Measurements from ENCODE around the gene ZNF90. TPM values are rescaled to one million over a fixed set of nuclear protein-coding genes. Genes with fewer than 3 reads are reported as not detected.

Gene ZNF90
- polyA plus RNA-seq, 1 donor (not counting 4 experiments of a cell fraction or from before 2014, with no cell fraction given), result 5.8 TPM

DNA sequence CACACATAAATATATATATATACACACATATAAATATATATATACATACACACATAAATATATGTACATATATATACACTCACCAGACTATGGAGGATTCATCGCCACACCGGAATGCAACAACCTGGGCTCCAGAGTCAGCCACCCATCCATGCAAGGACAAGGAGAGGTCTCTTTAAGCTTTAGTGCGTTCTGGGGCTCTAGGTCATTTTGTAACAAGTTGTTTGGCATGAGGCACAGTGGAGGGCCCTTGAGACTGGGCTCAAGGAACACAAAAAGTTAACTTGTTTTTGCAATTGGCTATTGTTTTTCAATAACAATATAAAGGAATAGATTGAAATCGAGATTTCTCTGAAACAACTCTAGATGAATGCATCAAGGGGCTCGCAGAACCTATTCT, 4.9 kb upstream of the ZNF90 start:
- FAIRE-seq (no peak), DNase-seq (ENCODE audit: low read depth, low spot score) (no peak)
- Histone ChIP-seq H3K27me3 (ENCODE audit: control insufficient read depth, extremely low read depth, insufficient read depth, low read length) (no peaks in the 10 kb centered on the region), H3K79me2 (ENCODE audit: control insufficient read depth, insufficient read depth, low read length) (no peaks in the 10 kb centered on the region), H4K20me1 (ENCODE audit: control insufficient read depth, extremely low read depth, insufficient read depth, low read length) (no peaks in the 10 kb centered on the region), H3K9me3 (ENCODE audit: control insufficient read depth, low read depth, low read length) (no peaks in the 10 kb centered on the region), H3K4me1 (ENCODE audit: control insufficient read depth, extremely low read depth, insufficient read depth, low read length) (no peaks in the 10 kb centered on the region), H3K36me3 (ENCODE audit: control insufficient read depth in 2 of 2, extremely low read depth in 1 of 2, insufficient read depth in 2 of 2, low read length in 2 of 2) (no peaks in the 10 kb centered on the region), H3K9me1 (ENCODE audit: control insufficient read depth, extremely low read depth, insufficient read depth, low read length) (no peaks in the 10 kb centered on the region), H3K27ac (ENCODE audit: control insufficient read depth, insufficient read depth, low read length) (no peak overlapping the region), H3K4me2 (ENCODE audit: control insufficient read depth, extremely low read depth, insufficient read depth, low read depth, low read length) (no peak overlapping the region), H3K9ac (ENCODE audit: control insufficient read depth, extremely low read depth, insufficient read depth, low read length) (no peak overlapping the region), H2AFZ (ENCODE audit: control insufficient read depth, low read length) (no peak overlapping the region), H3K4me3 (ENCODE audit: control insufficient read depth in 2 of 3, extremely low read depth in 1 of 3, insufficient read depth in 2 of 3, low read depth in 1 of 3, low read length in 3 of 3) (no peak overlapping the region)
- dilution Hi-C loops (cut with MboI; ENCODE audit: extremely low pct_ligation_motif_present, low sequenced_read_pairs), result no loop called here
- no peak for TF ChIP-seq EZH2 (IDR thresholded peaks at IDR 0.05; ENCODE audit: low read length)
- TF ChIP-seq, protein P1, sequence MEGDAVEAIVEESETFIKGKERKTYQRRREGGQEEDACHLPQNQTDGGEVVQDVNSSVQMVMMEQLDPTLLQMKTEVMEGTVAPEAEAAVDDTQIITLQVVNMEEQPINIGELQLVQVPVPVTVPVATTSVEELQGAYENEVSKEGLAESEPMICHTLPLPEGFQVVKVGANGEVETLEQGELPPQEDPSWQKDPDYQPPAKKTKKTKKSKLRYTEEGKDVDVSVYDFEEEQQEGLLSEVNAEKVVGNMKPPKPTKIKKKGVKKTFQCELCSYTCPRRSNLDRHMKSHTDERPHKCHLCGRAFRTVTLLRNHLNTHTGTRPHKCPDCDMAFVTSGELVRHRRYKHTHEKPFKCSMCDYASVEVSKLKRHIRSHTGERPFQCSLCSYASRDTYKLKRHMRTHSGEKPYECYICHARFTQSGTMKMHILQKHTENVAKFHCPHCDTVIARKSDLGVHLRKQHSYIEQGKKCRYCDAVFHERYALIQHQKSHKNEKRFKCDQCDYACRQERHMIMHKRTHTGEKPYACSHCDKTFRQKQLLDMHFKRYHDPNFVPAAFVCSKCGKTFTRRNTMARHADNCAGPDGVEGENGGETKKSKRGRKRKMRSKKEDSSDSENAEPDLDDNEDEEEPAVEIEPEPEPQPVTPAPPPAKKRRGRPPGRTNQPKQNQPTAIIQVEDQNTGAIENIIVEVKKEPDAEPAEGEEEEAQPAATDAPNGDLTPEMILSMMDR (optimal IDR thresholded peaks at IDR 0.05 in 1 of 3, IDR thresholded peaks at IDR 0.05 in 1 of 3, conservative IDR thresholded peaks at IDR 0.05 in 1 of 3; ENCODE audit: extremely low read depth in 1 of 3, insufficient read depth in 2 of 3, low read length in 3 of 3), result no peak

DNA sequence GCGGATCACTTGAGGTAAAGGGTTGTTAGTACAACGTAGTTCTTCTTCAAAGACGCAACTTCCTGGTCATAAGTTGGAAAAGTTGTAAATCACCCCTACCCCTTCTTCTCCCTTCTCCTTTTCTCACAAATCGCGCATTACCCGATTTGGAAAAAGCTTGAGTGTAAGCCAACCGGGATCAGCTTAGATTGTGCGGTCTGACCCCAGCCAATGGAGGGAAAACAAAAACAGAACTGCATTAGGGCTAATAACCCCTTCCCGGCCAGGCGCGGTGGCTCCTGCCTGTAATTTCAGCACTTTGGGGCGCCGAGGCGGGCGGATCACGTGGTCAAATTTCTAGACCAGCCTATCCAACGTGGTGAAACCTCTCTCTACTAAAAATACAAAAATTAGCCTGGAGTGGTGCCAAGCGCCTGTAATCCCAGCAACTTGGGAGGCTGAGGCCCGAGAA, 806 bp downstream of the ZNF90 start:
- peak overlapping the region; percentile 85 for H3K4me2 ChIP-seq (ENCODE audit: control insufficient read depth, extremely low read depth, insufficient read depth, low read depth, low read length)

More for the DNA sequence above, 806 bp downstream of the ZNF90 start:
- H3K9ac ChIP-seq (ENCODE audit: control insufficient read depth, extremely low read depth, insufficient read depth, low read length), result peak overlapping the region; percentile 82
- peak overlapping the region; percentile 98 for H2AFZ ChIP-seq (ENCODE audit: control insufficient read depth, low read length)
- peaks cover under 1% of the 10 kb centered on the region for H3K9me3 ChIP-seq (ENCODE audit: control insufficient read depth, low read depth, low read length)
- peaks cover 0 to under 1% of the 10 kb centered on the region in 2 experiments for H3K36me3 ChIP-seq (ENCODE audit: control insufficient read depth in 2 of 2, extremely low read depth in 1 of 2, insufficient read depth in 2 of 2, low read length in 2 of 2)
- H3K79me2 ChIP-seq (ENCODE audit: control insufficient read depth, insufficient read depth, low read length), result peaks cover 34% of the 10 kb centered on the region
- H3K4me3 ChIP-seq (ENCODE audit: control insufficient read depth in 2 of 3, extremely low read depth in 1 of 3, insufficient read depth in 2 of 3, low read depth in 1 of 3, low read length in 3 of 3), result peak overlapping the region; percentile 64 to 87 (median 81)
- no peaks in the 10 kb centered on the region for H3K9me1 ChIP-seq (ENCODE audit: control insufficient read depth, extremely low read depth, insufficient read depth, low read length)
- no peaks in the 10 kb centered on the region for H3K27me3 ChIP-seq (ENCODE audit: control insufficient read depth, extremely low read depth, insufficient read depth, low read length)
- TF ChIP-seq, protein P1 (optimal IDR thresholded peaks at IDR 0.05 in 1 of 3, IDR thresholded peaks at IDR 0.05 in 1 of 3, conservative IDR thresholded peaks at IDR 0.05 in 1 of 3; ENCODE audit: extremely low read depth in 1 of 3, insufficient read depth in 2 of 3, low read length in 3 of 3), result no peak
- TF ChIP-seq EZH2 (IDR thresholded peaks at IDR 0.05; ENCODE audit: low read length), result no peak
- peaks cover 5% of the 10 kb centered on the region for H3K4me1 ChIP-seq (ENCODE audit: control insufficient read depth, extremely low read depth, insufficient read depth, low read length)
- H4K20me1 ChIP-seq (ENCODE audit: control insufficient read depth, extremely low read depth, insufficient read depth, low read length), result no peaks in the 10 kb centered on the region
- peak; percentile 74 for FAIRE-seq
- no peak for DNase-seq (ENCODE audit: low read depth, low spot score)
- dilution Hi-C loops (cut with MboI; ENCODE audit: extremely low pct_ligation_motif_present, low sequenced_read_pairs), result no loop called here
- peak overlapping the region; percentile 71 for H3K27ac ChIP-seq (ENCODE audit: control insufficient read depth, insufficient read depth, low read length)
